HepG2 (cell line): ENCODE results near the gene BICRAL. TPM values are rescaled to one million over a fixed set of nuclear protein-coding genes. Genes with fewer than 3 reads are reported as not detected.

Experiments used
- ATF7-NPFF ChIP-seq: sonication (generic); formaldehyde crosslinking; IDR thresholded peaks from 2 replicates; pipeline ENCODE4 v1.8.1; 2023; ENCODE audit warnings: mild to moderate bottlenecking, low read depth, missing genetic modification reagents, moderate library complexity
- DDIT3 ChIP-seq: sonication (generic); formaldehyde crosslinking; IDR thresholded peaks from 2 replicates; pipeline ENCODE4 v1.4.0; 2020; ENCODE audit warnings: mild to moderate bottlenecking, missing genetic modification reagents
- ETV5 ChIP-seq: IDR thresholded peaks from 2 replicates; pipeline ENCODE4 v1.6.1; 2018; ENCODE audit warnings: missing biosample characterization, missing genetic modification reagents, inconsistent platforms, borderline replicate concordance
- FOXO1 ChIP-seq: sonication (generic); formaldehyde crosslinking; IDR thresholded peaks from 2 replicates; pipeline ENCODE4 v1.4.0; 2020; ENCODE audit warnings: missing genetic modification reagents
- ISL2 ChIP-seq: sonication (generic); formaldehyde crosslinking; IDR thresholded peaks from 2 replicates; pipeline ENCODE4 v1.5.0; 2020; ENCODE audit warnings: missing genetic modification reagents
- MLLT10 ChIP-seq: sonication (generic); formaldehyde crosslinking; IDR thresholded peaks from 2 replicates; pipeline ENCODE4 v1.4.0; 2020; ENCODE audit warnings: missing genetic modification reagents
- NFAT5 ChIP-seq: sonication (generic); formaldehyde crosslinking; IDR thresholded peaks from 2 replicates; pipeline ENCODE4 v1.4.0; 2020; ENCODE audit warnings: missing genetic modification reagents
- NFKB2 ChIP-seq: sonication (generic); formaldehyde crosslinking; IDR thresholded peaks from 2 replicates; pipeline ENCODE4 v1.4.0; 2020; ENCODE audit warnings: missing genetic modification reagents, borderline replicate concordance
- NFRKB ChIP-seq: fragments of 450-650 bp; IDR thresholded peaks from 2 replicates; pipeline ENCODE4 v1.6.1; 2017
- SRSF9 ChIP-seq: fragments of 200-400 bp; formaldehyde crosslinking; IDR thresholded peaks from 2 replicates; pipeline ENCODE4 v1.6.1; 2018; ENCODE audit warnings: borderline replicate concordance, mild to moderate bottlenecking, low read depth, low read length; ENCODE audit not compliant: insufficient read depth, poor library complexity, severe bottlenecking
- ZNF407 ChIP-seq: sonication (generic); formaldehyde crosslinking; IDR thresholded peaks from one replicate; pipeline ENCODE4 v1.5.1; 2020; ENCODE audit warnings: mild to moderate bottlenecking, missing genetic modification reagents; ENCODE audit errors: not compliant biosample characterization
- ZNF629 ChIP-seq: sonication (generic); formaldehyde crosslinking; conservative IDR thresholded peaks from 2 replicates; pipeline ENCODE4 v1.5.0; 2020; ENCODE audit warnings: missing genetic modification reagents
- ZNF652 ChIP-seq: IDR thresholded peaks from 2 replicates; pipeline ENCODE4 v1.6.1; 2016; ENCODE audit warnings: low read depth, borderline replicate concordance
- ZNF670 ChIP-seq: sonication (generic); formaldehyde crosslinking; IDR thresholded peaks from 2 replicates; pipeline ENCODE4 v1.8.0; 2022; ENCODE audit warnings: mild to moderate bottlenecking, missing genetic modification reagents, borderline replicate concordance
- ZNF749 ChIP-seq: sonication (generic); formaldehyde crosslinking; IDR thresholded peaks from 2 replicates; pipeline ENCODE4 v1.8.0; 2022; ENCODE audit warnings: mild to moderate bottlenecking, missing genetic modification reagents, moderate library complexity, borderline replicate concordance
- polyA plus RNA-seq, 8 experiments: library from polyadenylated mRNA; depleted of rRNA in 3 of 8; stranded (reverse) in 7 of 8; unstranded in 1 of 8; fragments of >200 nt; fragmentation: Illumina TruSeq in 4 of 8; extraction: Trizol in 4 of 8; gene quantifications; 2 replicates each; pipeline versions ENCODE4 v1.2.1 to v1.2.3, GENCODE V29; 2011 to 2016; ENCODE audit warnings: low read depth in 4 of 8, missing spikeins in 1 of 8, mixed read lengths in 1 of 8; ENCODE audit not compliant: insufficient read depth in 1 of 8
- total RNA-seq, 5 experiments: library from RNA; depleted of rRNA; stranded (reverse); fragments of >200 nt; fragmentation: Illumina TruSeq; extraction: Trizol; gene quantifications; 2 replicates each; pipeline ENCODE4 v1.2.3, GENCODE V29; 2016; ENCODE audit warnings: low read depth in 1 of 5

The BICRAL gene
- total and polyA plus RNA-seq, 2 of the 13 experiments (the other 11 are each of a cell fraction or from before 2014, with no cell fraction given) = 5.0 to 13.5 TPM

- TF ChIP-seq NFAT5 (CRISPR knock-in tag) (no peak), ATF7-NPFF (CRISPR knock-in tag) (no peak), ZNF407 (CRISPR knock-in tag) (no peak), ETV5 (CRISPR knock-in tag) (no peak), DDIT3 (no peak), ZNF670 (CRISPR knock-in tag) (no peak), FOXO1 (CRISPR knock-in tag) (no peak), SRSF9 (no peak), ZNF629 (CRISPR knock-in tag) (no peak; the same call in 1 of the 2 replicates), NFRKB (no peak), ISL2 (CRISPR knock-in tag) (0 out of 2 replicates have a peak, but pooled peaks have one; percentile 27), ZNF652 (CRISPR knock-in tag) (no peak), MLLT10 (CRISPR knock-in tag) (no peak), NFKB2 (CRISPR knock-in tag) (no peak), ZNF749 (CRISPR knock-in tag) (no peak)
Observed at GRCh38 chr6:42911171-42912021, 129.5 kb downstream of the BICRAL start (continued).
